ENCODE measurements around the gene DES. TPM values are rescaled to one million over a fixed set of nuclear protein-coding genes. Genes with fewer than 3 reads are reported as not detected.

Gene DES
- total and polyA plus RNA-seq, 2 experiments from 2014 or later: 1.3 to 2.0 TPM

- peaks cover 22% of the 10 kb centered on the region for H3K4me1 Mint-ChIP-seq
- DNase-seq (ENCODE audit: low spot score): no peak
- H3K9me3 Mint-ChIP-seq: no peaks in the 10 kb centered on the region; the same call in 2 of the 3 replicates
- Histone ChIP-seq H3K79me2 (replicated peaks; ENCODE audit: insufficient read depth) (no peaks in the 10 kb centered on the region), H3F3A (replicated peaks; ENCODE audit: low read depth) (no peaks in the 10 kb centered on the region; the same call in 1 of the 2 replicates), H3K27me3 (ENCODE audit: insufficient read depth) (no peaks in the 10 kb centered on the region), H3K27ac (ENCODE audit: low read depth) (no peak overlapping the region), H3K4me3 (no peak overlapping the region), H4K20me1 (replicated peaks; ENCODE audit: insufficient read depth) (no peaks in the 10 kb centered on the region), H2AFZ (no peak overlapping the region), H3K36me3 (ENCODE audit: insufficient read depth) (no peaks in the 10 kb centered on the region), H3K4me2 (no peak overlapping the region), H3K9me2 (ENCODE audit: insufficient read depth) (no peaks in the 10 kb centered on the region), H3K4me1 (ENCODE audit: insufficient read depth) (peaks cover 11% of the 10 kb centered on the region; the same call in 1 of the 2 replicates)
- H3K36me3 Mint-ChIP-seq (ENCODE audit: low read depth): peaks cover 3% of the 10 kb centered on the region; the same call in 1 of the 3 replicates
- H3K27me3 Mint-ChIP-seq (ENCODE audit: insufficient read depth, low read depth, poor library complexity): peaks cover 22% of the 10 kb centered on the region
- TF ChIP-seq, protein P1, sequence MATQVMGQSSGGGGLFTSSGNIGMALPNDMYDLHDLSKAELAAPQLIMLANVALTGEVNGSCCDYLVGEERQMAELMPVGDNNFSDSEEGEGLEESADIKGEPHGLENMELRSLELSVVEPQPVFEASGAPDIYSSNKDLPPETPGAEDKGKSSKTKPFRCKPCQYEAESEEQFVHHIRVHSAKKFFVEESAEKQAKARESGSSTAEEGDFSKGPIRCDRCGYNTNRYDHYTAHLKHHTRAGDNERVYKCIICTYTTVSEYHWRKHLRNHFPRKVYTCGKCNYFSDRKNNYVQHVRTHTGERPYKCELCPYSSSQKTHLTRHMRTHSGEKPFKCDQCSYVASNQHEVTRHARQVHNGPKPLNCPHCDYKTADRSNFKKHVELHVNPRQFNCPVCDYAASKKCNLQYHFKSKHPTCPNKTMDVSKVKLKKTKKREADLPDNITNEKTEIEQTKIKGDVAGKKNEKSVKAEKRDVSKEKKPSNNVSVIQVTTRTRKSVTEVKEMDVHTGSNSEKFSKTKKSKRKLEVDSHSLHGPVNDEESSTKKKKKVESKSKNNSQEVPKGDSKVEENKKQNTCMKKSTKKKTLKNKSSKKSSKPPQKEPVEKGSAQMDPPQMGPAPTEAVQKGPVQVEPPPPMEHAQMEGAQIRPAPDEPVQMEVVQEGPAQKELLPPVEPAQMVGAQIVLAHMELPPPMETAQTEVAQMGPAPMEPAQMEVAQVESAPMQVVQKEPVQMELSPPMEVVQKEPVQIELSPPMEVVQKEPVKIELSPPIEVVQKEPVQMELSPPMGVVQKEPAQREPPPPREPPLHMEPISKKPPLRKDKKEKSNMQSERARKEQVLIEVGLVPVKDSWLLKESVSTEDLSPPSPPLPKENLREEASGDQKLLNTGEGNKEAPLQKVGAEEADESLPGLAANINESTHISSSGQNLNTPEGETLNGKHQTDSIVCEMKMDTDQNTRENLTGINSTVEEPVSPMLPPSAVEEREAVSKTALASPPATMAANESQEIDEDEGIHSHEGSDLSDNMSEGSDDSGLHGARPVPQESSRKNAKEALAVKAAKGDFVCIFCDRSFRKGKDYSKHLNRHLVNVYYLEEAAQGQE (IDR thresholded peaks at IDR 0.05; ENCODE audit: unreplicated experiment): no peak
- TF ChIP-seq ZNF462 (CRISPR knock-in tag; IDR thresholded peaks at IDR 0.05) (no peak), JUNB (IDR thresholded peaks at IDR 0.05; ENCODE audit: unreplicated experiment) (no peak), ZNF114 (CRISPR knock-in tag; IDR thresholded peaks at IDR 0.05) (no peak), EZH2phosphoT487 (IDR thresholded peaks at IDR 0.05; ENCODE audit: unreplicated experiment) (no peak), POLR2AphosphoS5 (IDR thresholded peaks at IDR 0.05; ENCODE audit: low read depth) (no peak), CTCF (conservative IDR thresholded peaks at IDR 0.05; ENCODE audit: low read depth in 2 of 2) (no peak), CREB1 (CRISPR knock-in tag; IDR thresholded peaks at IDR 0.05; ENCODE audit: low read depth) (no peak), ETS1 (IDR thresholded peaks at IDR 0.05) (no peak), ZNF331 (CRISPR knock-in tag; IDR thresholded peaks at IDR 0.05; ENCODE audit: low read depth) (no peak), STAT1 (IDR thresholded peaks at IDR 0.05; ENCODE audit: unreplicated experiment) (no peak), EZH2 (IDR thresholded peaks at IDR 0.05; ENCODE audit: low read depth, unreplicated experiment) (no peak), NANOG (IDR thresholded peaks at IDR 0.05; ENCODE audit: borderline replicate concordance) (no peak)
- no peak overlapping the region for H3K27ac Mint-ChIP-seq
- H3K4me3 Mint-ChIP-seq: no peak overlapping the region
- ATAC-seq: no peak
Measured at GRCh38 chr2:219472629-219473187, 54.5 kb downstream of the DES start.
